Embryonic facial prominence (tissue), 1 donor: Measurements from ENCODE around the gene KRT2.

Experiments
- DNase-seq: peaks from one replicate; pipeline ENCODE4 v3.0.0-alpha.2; 2016; ENCODE audit errors: extremely low spot score

Gene KRT2

GRCh38 chr12:52615912-52616311, 36.1 kb downstream of the KRT2 start:
- no peak for DNase-seq

GRCh38 chr12:52615208-52615868, 36.7 kb downstream of the KRT2 start:
- DNase-seq, result no peak

- no peak for DNase-seq
Measured at GRCh38 chr12:52614381-52615207, 37.4 kb downstream of the KRT2 start.

- no peak for DNase-seq
Measured at GRCh38 chr12:52613384-52614030, 38.5 kb downstream of the KRT2 start.

GRCh38 chr12:52612431-52613383, 39.3 kb downstream of the KRT2 start:
- DNase-seq, result no peak

- no peak for DNase-seq
Measured at GRCh38 chr12:52611080-52611468, 40.9 kb downstream of the KRT2 start.

GRCh38 chr12:52608826-52609630, 43.0 kb downstream of the KRT2 start:
- no peak for DNase-seq

GRCh38 chr12:52608161-52608560, 43.9 kb downstream of the KRT2 start:
- DNase-seq, result no peak

GRCh38 chr12:52607314-52607713, 44.7 kb downstream of the KRT2 start:
- no peak for DNase-seq

- DNase-seq, result no peak
Measured at GRCh38 chr12:52606581-52607218, 45.3 kb downstream of the KRT2 start.

GRCh38 chr12:52606096-52606495, 45.9 kb downstream of the KRT2 start:
- DNase-seq, result no peak

GRCh38 chr12:52605542-52605941, 46.5 kb downstream of the KRT2 start:
- DNase-seq, result no peak

- no peak for DNase-seq
Measured at GRCh38 chr12:52604859-52605258, 47.2 kb downstream of the KRT2 start.

GRCh38 chr12:52603314-52603713, 48.7 kb downstream of the KRT2 start:
- no peak for DNase-seq

GRCh38 chr12:52602552-52602951, 49.5 kb downstream of the KRT2 start:
- DNase-seq, result no peak

GRCh38 chr12:52601671-52602070, 50.3 kb downstream of the KRT2 start:
- DNase-seq, result no peak

- no peak for DNase-seq
Measured at GRCh38 chr12:52600941-52601481, 51.0 kb downstream of the KRT2 start, which contains the start of gene KRT72. Gene KRT72 (minus strand): TSS chr12:52601463. CDS start chr12:52601452, 11 bp downstream.

GRCh38 chr12:52600475-52600874, 51.5 kb downstream of the KRT2 start:
- no peak for DNase-seq

GRCh38 chr12:52600071-52600470, 51.9 kb downstream of the KRT2 start:
- no peak for DNase-seq

- no peak for DNase-seq
Measured at GRCh38 chr12:52598966-52599365, 53.0 kb downstream of the KRT2 start.
